Germinal center (tissue), 1 donor: ENCODE results near the gene ARHGEF28.

Source experiments
- DNase-seq: peaks from one replicate; pipeline ENCODE4 v3.0.0; 2012; ENCODE audit warnings: mixed read lengths, low spot score

The ARHGEF28 gene

GRCh38 chr5:73816656-73817420, 190.8 kb downstream of the ARHGEF28 start:
- DNase-seq = no peak

- DNase-seq = no peak
Measured at GRCh38 chr5:73818357-73818756, 192.4 kb downstream of the ARHGEF28 start.

GRCh38 chr5:73820326-73820725, 194.3 kb downstream of the ARHGEF28 start:
- no peak for DNase-seq

- no peak for DNase-seq
Measured at GRCh38 chr5:73821003-73821402, 195.0 kb downstream of the ARHGEF28 start.

- no peak for DNase-seq
Measured at GRCh38 chr5:73822278-73822988, 196.4 kb downstream of the ARHGEF28 start.

GRCh38 chr5:73822989-73823339, 197.0 kb downstream of the ARHGEF28 start:
- no peak for DNase-seq

- no peak for DNase-seq
Measured at GRCh38 chr5:73823508-73823925, 197.5 kb downstream of the ARHGEF28 start.

- DNase-seq = no peak
Measured at GRCh38 chr5:73825199-73825598, 199.2 kb downstream of the ARHGEF28 start.

- no peak for DNase-seq
Measured at GRCh38 chr5:73825736-73826135, 199.7 kb downstream of the ARHGEF28 start.

GRCh38 chr5:73826301-73827105, 200.5 kb downstream of the ARHGEF28 start:
- DNase-seq = no peak

- no peak for DNase-seq
Measured at GRCh38 chr5:73827106-73827450, 201.1 kb downstream of the ARHGEF28 start.

GRCh38 chr5:73828465-73828864, 202.5 kb downstream of the ARHGEF28 start:
- no peak for DNase-seq

- no peak for DNase-seq
Measured at GRCh38 chr5:73830646-73831045, 204.7 kb downstream of the ARHGEF28 start.

GRCh38 chr5:73831066-73831465, 205.1 kb downstream of the ARHGEF28 start:
- no peak for DNase-seq

- no peak for DNase-seq
Measured at GRCh38 chr5:73834693-73835092, 208.7 kb downstream of the ARHGEF28 start.

- DNase-seq = no peak
Measured at GRCh38 chr5:73835726-73836125, 209.7 kb downstream of the ARHGEF28 start.

- DNase-seq = no peak
Measured at GRCh38 chr5:73836607-73837006, 210.6 kb downstream of the ARHGEF28 start.

- no peak for DNase-seq
Measured at GRCh38 chr5:73838901-73839300, 212.9 kb downstream of the ARHGEF28 start.

GRCh38 chr5:73841641-73842040, 215.6 kb downstream of the ARHGEF28 start:
- no peak for DNase-seq

GRCh38 chr5:73844165-73844564, 218.2 kb downstream of the ARHGEF28 start:
- no peak for DNase-seq

- no peak for DNase-seq
Measured at GRCh38 chr5:73851471-73852181, 225.6 kb downstream of the ARHGEF28 start.

- no peak for DNase-seq
Measured at GRCh38 chr5:73853091-73853490, 227.1 kb downstream of the ARHGEF28 start.
